HUDEP-2 (cell line): Measurements from ENCODE around the gene MTUS2.

Experiments used
- DNase-seq, 76 experiments: peaks; one replicate each; lab custom pipeline; 2025; ENCODE audit not compliant: unreplicated experiment in 76 of 76; lab: John Stamatoyannopoulos, UW

Gene MTUS2

DNA sequence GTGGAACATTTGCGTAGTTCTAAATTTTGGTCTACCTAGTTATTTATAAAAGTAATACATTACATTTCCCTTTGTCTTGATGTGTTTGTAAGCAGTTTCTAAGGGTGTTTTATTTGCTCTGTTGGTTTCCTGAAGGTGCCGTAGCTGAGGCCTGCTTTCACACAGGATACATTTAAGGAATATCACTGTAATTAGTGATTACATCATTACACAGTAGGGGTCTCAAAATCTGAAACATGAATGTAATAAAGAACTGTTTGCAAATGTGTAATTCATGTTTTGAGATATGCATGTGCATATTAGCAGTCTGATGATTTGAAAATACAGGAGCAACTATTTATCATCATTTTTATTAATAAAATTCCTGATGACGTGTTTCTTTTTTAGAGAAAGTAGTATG is 281.8 kb downstream of the MTUS2 start:
- DNase-seq: no peak

DNA sequence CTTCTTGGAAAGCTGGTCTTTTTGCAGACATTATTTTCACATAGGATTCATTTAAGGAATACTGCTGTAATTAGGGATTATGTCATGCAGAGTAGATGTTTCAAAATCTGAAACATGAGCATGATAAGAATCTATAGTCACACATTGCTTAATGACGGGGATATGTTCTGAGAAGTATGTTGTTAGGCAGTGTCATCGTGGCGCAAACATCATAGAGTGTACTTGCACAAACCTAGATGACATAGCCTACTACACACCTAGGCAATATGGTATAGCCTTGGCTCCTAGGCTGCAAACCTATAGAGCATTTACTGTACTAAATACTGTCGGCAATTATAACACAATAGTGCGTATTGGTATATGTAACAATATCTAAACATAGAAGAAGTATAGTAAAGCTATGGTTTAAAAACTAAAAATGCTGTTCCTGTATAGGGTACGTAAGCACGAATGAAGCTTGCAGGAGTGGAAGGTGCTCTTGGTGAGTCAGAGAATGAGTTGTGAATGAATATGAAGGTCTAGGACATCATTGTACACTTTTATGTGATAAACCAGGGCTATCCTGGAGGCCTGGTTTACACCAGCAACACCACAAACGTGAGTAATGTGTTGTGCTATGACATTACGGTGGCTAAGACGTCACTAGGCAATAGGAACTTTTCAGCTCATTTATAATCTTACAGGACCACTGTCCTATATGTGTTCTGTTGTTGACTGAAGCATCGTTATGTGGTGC is 283.1 kb downstream of the MTUS2 start:
- no peak for DNase-seq

DNA sequence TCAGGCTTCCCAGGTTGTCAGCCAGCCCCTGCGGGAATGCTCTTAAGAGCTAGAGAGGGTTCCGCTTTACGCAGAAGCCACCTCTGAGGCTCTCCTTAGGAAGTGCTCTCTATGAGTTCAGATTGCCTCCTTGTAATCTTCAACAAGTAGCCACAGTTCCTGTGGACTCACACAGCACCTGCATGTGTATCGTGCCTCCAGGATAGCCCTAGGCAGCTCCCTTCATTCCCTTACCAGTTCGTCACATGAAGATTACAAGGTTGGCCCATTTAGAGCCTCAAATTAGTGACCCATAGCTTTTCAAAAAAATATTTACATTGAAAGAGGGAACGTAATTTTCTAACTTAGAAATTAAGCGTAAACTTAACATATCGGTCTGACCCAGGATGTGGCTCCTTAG is 284.3 kb downstream of the MTUS2 start:
- DNase-seq: no peak

DNA sequence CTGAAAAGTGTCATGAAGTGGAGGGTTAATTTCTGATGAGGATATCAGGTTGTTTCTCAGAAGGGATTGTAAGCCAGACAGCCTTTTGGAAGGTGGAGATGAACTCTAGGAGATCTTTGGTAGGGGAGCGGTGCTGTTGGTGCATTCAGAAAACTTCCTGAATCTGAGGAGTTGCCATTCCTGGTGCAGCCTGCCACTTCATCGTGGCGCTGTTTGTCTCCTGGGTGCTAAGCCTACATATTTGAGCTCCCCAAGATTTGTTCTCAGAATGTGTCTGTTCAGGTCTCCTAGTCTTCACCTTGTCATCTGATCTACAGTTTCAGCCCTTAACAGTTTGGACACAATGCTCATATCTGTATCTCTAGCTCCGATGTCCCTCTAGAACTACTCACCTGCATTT is 285.6 kb downstream of the MTUS2 start:
- DNase-seq: no peak

DNA sequence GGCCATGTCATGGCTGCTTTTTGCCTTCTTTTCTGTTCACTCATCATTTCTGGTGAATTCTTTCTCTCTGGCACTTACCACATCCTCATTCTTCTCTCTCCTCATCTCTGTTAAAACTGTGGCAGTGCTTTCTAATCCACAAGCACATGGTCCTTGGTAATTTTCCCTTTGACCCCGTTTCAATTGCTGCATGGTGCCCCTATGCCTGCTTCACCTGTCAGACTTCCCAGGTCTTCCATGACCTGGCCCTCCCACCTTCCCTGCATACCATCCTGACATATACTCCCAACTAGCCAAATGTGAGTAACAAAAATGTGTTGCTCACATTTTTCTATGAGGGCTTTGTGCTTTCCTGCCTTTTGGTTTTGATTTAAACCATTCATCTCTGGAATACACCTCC is 286.5 kb downstream of the MTUS2 start:
- DNase-seq: no peak

DNA sequence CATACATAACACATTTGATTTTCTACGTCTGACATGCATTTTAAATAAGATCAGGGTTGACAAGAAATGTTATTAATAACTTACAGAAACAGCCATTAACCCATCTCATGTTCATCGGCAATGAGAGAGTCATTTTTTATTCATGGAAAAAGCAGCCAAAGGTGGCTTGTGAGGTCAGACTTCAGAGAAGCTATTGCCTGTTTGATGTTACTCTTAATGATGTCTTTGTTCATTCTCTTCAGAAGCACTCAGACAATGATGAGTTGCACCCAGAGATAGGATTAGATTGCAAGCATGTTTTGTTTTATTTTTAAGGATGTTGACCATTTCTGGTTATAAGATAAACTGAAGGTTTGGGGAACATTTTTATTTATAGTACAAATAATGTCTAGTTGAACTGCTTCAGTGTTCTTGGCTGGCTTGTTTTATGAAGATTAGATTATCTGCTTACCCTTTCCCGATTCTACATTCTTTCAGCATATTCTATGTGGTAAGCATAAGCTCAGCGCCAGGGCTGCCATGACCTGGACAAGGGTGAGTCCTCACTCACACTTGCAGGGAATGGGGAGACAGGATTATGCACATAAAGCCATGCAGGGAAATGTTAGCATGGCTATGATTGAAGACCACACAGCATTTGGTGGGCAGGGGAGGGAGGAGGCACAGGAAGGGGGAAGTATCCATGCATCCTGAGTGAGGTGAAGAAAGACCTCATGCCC is 288.1 kb downstream of the MTUS2 start:
- no peak for DNase-seq

DNA sequence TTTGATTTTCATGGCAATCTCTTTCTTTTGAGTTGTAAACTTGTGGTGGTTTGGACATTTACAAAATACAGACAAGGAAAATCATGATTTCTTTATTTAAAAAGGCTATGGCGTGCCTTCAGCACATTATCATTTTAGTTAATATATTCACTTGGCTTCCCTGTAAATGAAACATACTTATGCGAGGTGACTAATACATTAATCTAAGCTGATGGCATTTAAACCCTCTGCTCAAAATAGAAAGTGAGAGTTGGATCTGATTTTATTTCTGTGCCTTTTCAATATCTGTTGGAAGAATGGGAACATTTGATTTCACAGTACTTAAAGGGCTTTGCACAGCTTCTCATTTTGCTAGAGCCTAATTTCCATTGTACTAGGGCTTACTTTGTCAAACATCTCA is 289.8 kb downstream of the MTUS2 start:
- no peak for DNase-seq

DNA sequence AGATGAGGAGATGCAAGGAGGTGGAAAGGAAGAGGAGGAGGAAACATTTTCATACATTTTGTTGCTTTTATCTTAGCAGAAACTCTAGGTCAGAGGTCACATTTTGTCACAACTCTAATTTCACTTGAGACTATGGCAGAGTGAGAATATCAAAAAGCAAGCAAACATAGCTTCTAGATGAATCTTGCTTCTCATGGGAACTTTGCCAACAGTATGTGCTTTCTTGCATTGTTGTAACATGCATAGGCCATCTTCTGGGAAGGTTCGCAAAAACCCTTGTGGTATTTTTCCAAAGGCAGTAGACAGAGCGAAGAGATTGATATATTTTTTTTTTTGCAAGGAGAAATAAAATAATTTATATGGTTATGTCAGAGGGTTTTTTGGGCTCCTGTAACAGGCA is 291.3 kb downstream of the MTUS2 start:
- DNase-seq: no peak

DNA sequence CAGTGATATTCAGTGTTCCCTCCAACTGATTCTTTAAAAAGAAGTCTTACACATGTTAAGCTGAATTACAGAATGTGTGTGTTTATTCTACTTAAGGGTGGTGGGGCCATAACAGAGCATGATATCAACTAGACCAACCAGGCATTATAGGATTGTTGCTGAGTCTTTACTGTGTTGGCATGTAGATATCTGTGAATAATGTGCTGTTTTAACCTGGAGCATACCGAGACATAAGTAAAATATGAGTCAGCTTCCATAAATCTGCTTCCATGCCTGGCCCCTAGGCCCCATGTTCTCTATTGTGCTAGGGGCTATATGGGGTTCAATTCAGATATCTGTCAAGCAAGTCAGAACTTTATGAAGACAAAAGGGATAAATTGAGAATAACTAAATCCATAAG is 295.7 kb downstream of the MTUS2 start:
- DNase-seq: no peak

DNA sequence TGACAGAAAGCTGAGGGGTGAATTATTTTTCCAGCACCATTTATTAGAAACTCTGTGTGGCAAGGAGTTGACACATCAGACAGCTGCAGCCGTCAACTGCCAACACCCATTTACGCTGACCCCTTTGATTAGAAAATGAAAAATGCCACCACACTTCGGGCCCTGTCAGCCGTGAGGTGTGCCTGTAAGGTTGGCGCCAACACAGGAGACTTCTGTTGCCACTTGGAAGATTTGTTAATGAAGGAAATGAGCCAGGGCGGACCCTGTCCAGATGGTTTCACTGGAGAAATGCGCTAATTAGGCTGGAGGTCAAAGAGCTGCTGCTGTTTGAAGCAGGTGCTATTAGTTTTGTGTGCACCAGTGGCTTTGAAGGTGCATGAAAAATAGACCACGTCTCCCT is 297.5 kb downstream of the MTUS2 start:
- no peak for DNase-seq

DNA sequence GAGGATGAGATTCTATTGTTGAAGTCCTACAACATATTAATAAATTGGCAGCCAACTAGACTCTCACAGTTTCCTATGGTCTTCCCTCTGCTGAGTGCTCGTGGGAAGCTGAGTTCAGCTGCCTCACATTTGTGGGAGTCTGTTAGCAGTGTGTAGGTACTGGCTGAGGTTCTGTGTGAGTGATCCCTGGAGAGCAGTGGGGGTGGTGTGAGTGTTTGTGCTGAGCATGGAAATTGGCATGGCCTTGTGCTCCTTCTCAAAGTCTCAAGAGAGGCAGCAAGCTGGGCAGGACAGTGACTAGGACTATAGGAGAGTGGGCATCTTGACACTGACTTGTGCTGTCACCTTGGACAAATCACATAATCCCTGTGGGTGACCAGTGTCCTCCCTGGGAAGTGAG is 298.3 kb downstream of the MTUS2 start:
- no peak for DNase-seq

DNA sequence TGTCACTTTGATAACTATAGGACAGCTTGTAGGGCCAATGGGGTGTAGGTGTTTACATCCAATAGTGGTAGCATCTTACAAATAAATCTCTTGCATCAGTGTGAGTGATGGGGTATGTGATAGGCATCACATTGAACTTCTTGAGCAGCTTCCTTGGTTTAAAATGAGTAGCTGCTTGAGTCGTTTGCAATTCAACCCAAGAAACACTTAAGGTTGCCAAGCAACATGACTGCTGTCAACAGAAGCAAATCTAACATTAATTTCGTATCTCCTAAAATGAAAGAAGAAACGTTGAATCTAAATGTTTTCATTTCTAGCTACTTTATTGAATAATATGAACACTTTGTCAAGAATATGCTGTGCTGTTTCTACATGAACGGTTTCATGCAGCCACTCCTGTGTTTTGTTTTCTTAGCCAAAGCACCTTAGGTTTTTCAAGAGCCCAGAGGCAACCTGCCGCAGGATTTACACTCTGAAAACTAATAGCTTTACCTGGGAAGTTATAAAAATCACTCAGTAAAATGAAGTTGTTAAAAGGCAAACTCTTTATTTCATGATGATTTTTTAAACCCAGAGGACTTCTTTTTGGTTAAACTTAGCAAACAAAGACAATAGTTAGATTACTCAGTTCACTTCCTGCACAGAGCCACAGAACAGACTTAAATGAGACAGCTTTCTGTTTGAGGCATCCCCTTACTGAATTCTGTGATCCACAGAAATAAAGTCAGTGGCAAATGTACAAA is 305.2 kb downstream of the MTUS2 start:
- no peak for DNase-seq

DNA sequence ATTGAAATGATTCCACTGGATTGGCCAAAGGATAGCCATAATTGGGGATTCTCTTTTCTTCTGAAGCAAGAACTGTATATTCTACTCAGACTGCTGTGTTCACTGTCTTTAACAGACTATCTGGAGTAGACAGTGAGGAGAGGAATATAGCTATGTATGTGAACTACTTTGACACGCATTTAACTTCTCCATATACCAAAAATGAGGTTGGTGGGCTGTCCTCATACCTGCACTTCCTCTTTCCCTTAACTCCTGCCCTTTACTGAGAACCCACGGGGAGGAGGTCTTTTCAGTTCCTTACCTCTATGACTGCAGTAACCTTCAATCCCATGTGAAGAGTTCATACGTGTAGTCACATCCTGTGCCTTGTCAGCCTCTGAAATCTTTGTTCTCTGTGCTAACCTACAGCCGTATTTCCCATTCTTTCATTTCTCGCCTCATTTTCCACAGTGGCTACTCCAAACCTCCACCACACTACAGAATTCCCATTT is 305.8 kb downstream of the MTUS2 start:
- DNase-seq: no peak

DNA sequence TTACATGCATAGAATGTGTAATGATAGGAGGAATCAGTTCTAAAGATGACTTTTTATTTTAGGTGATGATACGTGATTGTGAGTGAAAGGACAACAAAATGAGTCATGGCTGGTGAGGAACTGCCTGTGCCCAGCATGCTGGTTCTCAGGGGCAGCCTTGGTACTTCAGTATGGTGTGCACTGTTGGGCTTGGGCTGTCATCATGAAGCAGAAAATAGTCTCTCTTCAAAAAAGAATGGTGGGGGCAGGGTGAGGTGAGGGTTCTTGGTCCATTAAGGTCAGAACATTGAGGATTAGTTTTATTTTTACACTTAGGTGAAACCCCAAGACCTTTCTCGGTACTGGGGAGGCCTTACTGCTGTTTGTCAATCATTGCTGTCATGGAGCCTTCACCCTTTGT is 309.5 kb downstream of the MTUS2 start:
- no peak for DNase-seq

DNA sequence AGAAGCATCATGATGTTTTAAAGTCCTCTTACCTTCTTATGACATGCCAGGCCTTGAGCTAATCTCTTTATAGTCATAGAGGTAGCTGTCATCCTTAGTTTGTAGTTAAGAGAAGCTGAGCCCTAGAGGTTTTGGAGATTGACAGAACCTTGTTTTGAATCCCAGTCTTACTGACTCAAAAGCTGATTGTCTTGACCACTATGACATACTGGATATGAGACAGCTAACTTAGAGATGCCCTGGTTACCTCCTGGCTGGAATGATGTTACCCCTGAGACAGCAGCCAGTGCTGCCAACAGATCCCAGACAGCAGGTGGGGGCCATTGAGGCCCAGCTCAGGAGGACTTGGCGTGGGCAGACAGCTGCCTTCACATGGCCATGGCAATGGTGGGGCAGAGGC is 311.0 kb downstream of the MTUS2 start:
- DNase-seq: no peak

DNA sequence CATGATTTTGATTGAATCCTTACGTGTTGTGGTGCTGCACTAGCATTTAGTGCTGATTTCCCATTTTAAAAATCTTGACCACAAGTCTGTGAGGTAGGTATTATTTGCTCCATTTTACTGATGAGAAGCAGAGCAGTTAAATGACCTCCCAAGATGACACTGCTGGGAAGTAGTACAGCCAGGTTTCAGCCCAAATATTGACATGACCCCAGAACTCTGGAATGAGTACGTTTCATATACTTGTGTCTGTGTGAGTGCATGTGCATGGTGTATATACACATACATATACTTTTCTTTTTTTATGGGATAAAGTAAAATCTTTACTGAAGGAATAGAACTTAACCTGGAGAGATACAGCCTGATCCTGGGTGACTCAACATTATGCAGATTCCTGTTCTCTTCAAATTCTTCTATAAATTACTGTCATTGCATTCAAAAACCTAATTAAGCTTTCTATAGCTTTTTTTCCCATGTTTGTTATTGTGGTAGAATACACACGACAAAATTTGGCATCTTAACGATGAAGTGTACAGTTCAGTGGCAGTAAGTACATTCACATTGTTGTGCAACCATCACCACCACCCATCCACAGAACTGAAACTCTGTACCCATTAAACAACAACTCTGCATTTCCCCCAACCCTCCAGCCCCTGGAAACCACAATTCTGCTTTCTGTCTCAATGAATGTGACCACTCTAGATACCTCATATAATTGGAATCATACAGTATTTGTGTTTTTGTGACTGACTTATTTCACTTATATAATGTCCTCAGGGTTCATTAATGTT is 311.9 kb downstream of the MTUS2 start:
- DNase-seq: no peak

DNA sequence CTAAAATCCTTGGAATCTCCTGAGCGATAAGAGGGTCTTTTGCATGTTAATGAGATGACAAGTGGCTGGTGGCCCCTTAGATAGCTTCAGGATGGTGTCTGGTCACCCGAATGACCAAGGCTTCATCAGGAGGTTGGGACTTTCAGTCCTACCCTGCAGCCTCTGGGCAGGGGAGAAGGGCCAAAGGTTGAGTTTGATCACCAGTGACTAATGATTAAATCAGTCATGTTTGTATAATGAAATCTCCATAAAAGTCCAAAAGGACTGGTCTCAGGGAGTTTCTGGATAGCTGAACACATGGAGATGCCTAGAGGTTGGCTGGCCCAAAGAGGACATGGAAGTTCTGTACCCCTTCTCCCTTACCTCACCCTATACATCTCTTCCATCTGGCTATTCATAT is 316.2 kb downstream of the MTUS2 start:
- no peak for DNase-seq

DNA sequence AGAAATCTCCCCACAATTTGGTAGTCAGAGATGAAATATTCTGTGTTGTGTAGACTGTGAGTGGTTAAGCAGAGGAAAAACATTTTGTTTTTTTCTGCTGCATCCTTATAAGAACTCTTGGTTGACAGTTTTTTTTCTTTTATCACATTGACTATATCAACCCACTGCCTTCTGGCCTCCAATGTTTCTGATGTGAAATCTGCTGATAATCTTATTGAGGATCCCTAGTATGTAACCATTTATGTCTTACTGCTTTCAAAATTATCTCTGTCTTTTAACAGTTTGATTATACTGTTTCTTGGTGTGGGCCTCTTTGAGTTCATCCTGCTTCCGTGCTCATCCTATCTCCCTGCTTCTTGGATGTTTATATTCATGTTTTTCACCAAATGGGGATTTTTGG is 316.9 kb downstream of the MTUS2 start:
- DNase-seq: no peak

DNA sequence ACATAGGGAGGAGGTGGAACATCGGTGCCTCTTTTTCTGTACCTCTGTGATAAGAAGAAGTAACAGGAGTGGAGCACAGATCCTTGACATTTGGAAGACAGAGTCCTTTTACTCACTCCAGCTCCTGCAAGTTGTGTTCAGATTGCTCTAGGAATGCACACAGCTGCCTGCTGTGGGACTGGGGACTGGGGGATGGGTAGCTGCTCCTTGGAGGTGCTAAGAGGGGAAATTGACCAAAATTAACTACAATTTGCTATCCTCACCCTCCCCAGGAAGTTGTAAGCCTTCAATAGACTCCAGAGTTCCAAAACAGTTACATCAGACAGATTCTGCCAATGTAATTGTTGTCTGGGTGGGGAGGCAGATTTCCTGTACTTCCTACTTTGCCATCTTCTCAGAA is 317.9 kb downstream of the MTUS2 start:
- DNase-seq: no peak

DNA sequence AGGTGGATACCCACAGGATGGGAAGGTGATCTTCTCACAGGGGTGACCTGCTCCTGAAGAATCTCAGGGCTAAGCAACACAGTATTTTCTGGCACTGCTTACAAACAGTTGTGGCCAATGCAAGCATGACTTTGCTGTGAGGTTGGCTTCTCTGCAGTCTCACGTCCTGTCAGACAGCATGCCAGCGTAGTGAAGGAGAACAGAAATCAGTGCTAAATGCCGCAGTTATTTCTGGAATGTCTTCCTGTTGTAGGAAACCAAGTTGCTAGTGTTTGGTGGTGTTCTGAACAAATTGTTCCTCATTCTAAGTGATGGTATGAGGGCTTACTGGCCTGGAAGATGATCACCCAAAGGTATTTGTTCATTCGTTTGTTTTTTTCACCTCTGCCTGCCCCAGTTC is 320.1 kb downstream of the MTUS2 start:
- DNase-seq: no peak

DNA sequence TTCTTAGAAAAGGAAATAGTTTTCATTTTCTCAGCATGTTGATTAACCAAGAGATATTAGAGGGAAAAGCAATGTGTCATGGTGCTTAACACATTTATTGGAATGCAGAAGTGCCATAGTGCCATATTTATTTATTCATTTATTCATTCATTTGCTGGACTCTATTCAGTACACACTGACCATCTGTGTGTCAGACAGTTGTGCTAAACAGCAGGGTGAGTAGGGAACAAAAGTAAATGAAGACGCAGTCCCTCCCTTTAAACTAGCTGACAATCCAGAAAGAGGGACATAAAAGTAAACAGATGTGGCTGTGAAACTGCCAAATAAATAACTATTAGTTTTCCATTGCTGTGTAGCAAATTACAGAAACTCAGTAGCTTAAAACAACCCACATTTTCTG is 323.7 kb downstream of the MTUS2 start:
- no peak for DNase-seq
